T-helper 2 cell (primary cell): Measurements from ENCODE around the gene DHRS13.

Experiments
- DNase-seq, 5 experiments: peaks; one replicate each; pipeline versions ENCODE4 v3.0.0 to v3.0.0-alpha.2; 2012 to 2022

Gene DHRS13

DNA sequence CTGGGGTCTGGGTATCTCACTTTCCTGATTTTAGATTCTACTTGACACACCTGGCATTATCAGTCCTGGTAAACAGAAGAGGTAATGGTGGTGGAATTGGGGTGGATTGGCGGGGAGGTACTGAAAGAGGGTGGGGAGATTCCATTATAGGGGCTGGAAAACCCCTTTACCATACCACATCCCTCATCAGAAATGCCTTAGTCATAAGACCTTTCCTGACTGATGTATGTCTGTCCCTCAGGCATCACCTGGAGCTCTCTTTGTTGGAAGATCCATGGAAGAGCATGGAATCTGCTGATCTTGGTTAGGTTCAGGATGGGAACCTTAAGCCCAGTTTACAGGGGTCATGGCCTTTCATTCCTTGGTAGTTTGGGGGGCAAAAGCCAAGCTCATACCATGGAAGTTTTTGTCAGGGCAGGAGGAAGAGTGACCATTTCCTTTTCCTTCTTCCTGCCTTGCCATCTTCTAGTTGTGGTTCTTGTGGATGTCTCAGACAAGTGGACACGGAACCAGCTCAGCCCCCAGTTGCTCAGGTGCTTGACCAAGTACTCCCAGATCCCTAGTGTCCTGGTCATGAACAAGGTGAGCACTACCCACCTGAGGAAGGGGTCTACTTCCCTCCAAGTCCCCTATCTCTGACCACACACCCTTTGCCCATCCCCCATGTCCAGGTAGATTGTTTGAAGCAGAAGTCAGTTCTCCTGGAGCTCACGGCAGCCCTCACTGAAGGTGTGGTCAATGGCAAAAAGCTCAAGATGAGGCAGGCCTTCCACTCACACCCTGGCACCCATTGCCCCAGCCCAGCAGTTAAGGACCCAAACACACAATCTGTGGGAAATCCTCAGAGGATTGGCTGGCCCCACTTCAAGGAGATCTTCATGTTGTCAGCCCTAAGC, 44.7 kb downstream of the DHRS13 start:
- DNase-seq: no peak

DNA sequence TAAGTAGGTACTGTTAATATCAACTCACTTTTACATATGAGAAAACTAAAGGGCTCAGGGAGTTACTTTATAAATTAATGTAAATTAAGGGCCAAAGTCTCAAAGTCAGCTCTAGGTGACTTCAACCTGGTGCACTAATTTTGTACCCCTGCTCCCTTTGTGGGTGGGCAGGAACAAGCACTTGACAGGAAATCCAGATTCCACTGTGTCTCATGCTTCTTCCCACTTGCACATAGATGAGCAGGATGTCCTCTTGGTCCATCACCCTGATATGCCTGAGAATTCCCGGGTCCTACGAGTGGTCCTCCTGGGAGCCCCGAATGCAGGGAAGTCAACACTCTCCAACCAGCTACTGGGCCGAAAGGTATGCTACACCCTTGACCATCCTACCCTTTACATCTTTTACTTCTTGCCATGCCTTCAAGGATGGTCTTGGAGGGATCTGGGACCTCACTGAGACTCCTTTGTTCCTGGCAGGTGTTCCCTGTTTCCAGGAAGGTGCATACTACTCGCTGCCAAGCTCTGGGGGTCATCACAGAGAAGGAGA, 46.8 kb downstream of the DHRS13 start:
- DNase-seq: no peak

DNA sequence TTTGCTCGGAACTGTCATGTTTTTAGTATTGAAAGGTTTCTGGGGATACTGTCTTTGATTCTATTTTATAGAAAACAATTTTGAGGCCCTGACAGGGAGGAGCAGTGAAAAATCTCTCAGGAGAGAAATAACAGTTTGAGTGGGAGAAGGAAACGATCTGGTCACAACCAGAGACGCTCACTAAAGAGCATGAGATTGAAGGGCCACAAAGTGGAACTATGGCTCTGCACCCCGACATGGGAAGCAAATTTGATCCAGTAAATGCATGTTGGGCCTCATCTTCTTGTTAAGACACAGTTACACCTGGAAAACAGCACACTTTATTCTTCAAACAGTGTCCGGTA, 47.6 kb downstream of the DHRS13 start:
- DNase-seq: no peak

DNA sequence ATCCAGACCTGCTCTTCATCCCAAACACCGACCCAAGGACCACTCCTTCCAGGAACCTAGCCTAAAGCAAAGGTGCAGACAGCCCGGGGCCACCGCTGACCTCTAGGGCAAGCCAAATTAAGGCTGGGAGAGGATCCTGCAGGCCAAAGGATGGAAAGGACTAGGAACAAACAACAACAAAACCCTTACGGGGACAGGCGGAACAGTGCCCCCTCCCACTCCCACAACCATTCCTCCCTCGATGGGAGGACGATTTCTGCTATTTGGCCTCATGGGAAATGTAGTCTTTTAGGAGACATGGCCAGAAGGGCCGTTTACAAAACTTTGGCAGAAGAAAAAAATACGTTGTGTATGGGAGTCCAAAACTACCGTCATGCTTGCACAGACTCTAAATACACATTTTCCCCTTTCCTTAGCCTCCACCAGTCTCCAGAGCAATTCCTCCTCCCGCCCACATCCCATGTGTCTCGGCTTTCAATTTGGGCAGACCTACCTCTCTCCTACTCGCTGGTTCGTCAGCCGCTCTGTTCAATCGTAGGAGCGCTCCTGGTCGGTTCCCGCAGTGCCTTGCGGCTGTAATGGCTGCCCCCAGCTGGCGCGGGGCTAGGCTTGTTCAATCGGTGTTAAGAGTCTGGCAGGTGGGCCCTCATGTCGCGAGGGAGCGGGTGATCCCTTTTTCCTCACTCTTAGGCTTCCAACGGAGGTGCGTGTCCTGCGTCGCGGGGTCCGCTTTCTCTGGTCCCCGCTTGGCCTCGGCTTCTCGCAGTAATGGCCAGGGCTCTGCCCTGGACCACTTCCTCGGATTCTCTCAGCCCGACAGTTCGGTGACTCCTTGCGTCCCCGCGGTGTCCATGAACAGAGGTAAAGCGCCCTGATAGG, 48.2 kb downstream of the DHRS13 start, which contains the start of gene ERAL1:
ERAL1 (plus strand) TSS at position 560 of the 879 bp plus-strand sequence; CDS start at position 579, 19 bp downstream.
- peak; percentile 65 to 88 (median 78) for DNase-seq

DNA sequence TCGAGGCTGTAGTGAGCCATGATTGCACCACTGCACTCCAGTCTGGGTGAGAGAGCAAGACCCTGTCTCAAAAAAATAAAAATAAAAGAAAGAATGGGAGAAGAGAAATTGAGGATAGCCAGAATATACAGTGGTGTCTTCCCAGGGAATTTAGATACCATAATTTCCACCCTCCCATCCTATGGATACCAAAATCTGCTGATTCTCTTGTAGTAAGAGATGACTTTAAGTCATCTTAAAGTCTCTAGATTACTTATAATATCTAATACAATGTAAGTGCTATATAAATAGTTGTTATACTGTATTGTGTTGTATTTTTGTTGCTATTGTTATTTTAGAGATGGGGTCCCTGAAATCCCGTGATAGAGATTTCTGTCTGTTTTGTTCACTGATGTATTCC, 49.6 kb downstream of the DHRS13 start:
- DNase-seq: no peak

DNA sequence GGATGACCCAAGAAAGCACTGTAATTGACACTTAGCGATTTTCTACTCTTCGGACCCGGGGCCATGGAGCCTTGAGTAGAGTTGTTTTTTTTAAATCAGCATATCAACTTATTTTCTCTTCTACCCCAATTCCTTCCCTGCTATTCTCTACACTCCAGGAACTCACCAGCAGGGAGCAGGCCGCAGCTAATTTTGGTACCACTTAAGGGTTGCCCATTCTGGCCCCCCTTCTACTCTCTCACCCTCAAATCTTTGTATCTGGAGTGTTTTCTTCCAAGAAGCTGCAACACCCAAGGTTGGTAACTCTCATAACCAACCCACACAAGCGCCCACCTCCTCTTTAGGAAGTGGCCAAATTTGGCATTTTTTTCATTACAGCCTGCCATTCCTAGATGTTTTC, 53.6 kb downstream of the DHRS13 start:
- DNase-seq: peak in 1 of 5 experiments; percentile 27

DNA sequence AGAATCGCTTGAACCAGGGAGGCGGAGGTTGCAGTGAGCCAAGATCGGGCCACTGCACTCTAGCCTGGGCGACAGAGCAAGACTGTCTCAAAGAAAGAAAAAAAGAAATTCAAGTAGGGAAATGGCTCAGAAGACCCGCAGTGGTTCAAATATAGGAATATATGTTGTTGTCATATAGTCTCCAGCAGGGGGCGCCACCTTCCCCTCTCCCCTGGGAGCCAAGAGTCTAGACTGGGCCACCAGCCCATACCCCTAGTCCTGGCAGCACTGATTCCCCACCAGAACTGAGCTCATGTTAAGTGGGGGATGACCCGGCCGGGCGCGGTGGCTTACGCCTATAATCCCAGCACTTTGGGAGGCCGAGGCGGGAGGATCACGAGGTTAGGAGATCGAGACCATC, 54.2 kb downstream of the DHRS13 start:
- DNase-seq: peak; percentile 19 to 69 (median 39)
